Activated CD4-positive, alpha-beta T cell treated with anti-CD3 and anti-CD28 coated beads, Interleukin-2, amount 10 ng/mL, durations not matched to agents 7 days and 5 days (primary cell): ENCODE results near the gene TAF15. TPM values are rescaled to one million over a fixed set of nuclear protein-coding genes. Genes with fewer than 3 reads are reported as not detected.

Source experiments
- CTCF ChIA-PET: fragments of 350-600 bp; sonication (Branson Sonifier 250); formaldehyde crosslinking; loops from one replicate; lab custom pipeline; 2021; ENCODE audit warnings: antibody characterized with exemption; lab: Charles Lee
- POLR2A ChIA-PET: fragments of 350-600 bp; sonication (Branson Sonifier 250); formaldehyde crosslinking; loops from one replicate; lab custom pipeline; 2021; ENCODE audit warnings: antibody characterized with exemption; lab: Charles Lee
- DNase-seq: peaks from one replicate; pipeline ENCODE4 v3.0.0-alpha.2; 2020
- H3K27ac Mint-ChIP-seq: one replicate; pipeline ENCODE4 v1.8.0; 2021; ENCODE audit warnings: mild to moderate bottlenecking, moderate library complexity, mixed read lengths
- H3K27me3 Mint-ChIP-seq: one replicate; pipeline ENCODE4 v1.8.0; 2021; ENCODE audit warnings: mixed read lengths
- H3K36me3 Mint-ChIP-seq: one replicate; pipeline ENCODE4 v1.8.0; 2021; ENCODE audit warnings: low read depth, mixed read lengths
- H3K4me1 Mint-ChIP-seq: one replicate; pipeline ENCODE4 v1.8.0; 2021; ENCODE audit warnings: mixed read lengths
- H3K4me3 Mint-ChIP-seq: one replicate; pipeline ENCODE4 v1.8.0; 2021; ENCODE audit warnings: mild to moderate bottlenecking, moderate library complexity, mixed read lengths
- H3K9me3 Mint-ChIP-seq: one replicate; pipeline ENCODE4 v1.8.0; 2021; ENCODE audit warnings: mixed read lengths
- total RNA-seq, 2 experiments: library from RNA; stranded (reverse); gene quantifications; one replicate each; pipeline ENCODE4 v1.2.3, GENCODE V29; 2021

TAF15 gene
- total RNA-seq, 2 experiments from 2014 or later, result 274 to 311 TPM

GRCh38 chr17:35808240-35808961 is 883 bp upstream of the TAF15 start:
- ChIA-PET CTCF (interaction anchor here (0.6 to 3.1 kb wide), 31 partner anchors 9 to 760 kb away, joined by 3 to 44 read pairs (median 4); partner anchors contain the start of genes MMP28 and SLFN12L), POLR2A (interaction anchor here (1.0 to 2.6 kb wide), 2 partner anchors 45 to 222 kb away, joined by 3 to 21 read pairs; no protein-coding TSS in a partner anchor)
- H3K4me1 Mint-ChIP-seq, result peaks cover 53% of the 10 kb centered on the region
- H3K27ac Mint-ChIP-seq, result peak overlapping the region; percentile 96
- no peak for DNase-seq
- H3K36me3 Mint-ChIP-seq, result peaks cover 14% of the 10 kb centered on the region
- no peaks in the 10 kb centered on the region for H3K9me3 Mint-ChIP-seq
- H3K4me3 Mint-ChIP-seq, result peak overlapping the region; percentile 94
- H3K27me3 Mint-ChIP-seq, result no peaks in the 10 kb centered on the region

- peaks cover 58% of the 10 kb centered on the region for H3K4me1 Mint-ChIP-seq
Measured at GRCh38 chr17:35809855-35810461, 674 bp downstream of the TAF15 start.

DNA sequence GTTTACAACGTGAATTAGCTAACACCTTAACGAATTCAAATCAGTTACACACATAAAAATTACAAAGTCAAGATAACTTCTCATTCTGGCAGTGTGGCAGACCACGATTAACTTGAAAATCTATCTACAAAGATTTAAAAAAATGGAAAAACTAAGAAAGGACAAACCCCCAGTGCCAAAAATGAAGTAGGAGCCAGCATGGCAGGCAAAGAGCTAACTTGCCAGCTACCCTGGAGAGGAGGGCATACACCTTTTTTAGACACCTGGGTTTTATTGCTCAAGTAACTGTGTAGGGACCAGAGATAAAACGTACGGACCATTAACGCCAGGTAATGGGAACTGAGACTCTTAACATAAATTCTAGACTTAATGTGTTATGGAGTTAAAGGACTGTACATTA is 2.5 kb downstream of the TAF15 start:
- ChIA-PET CTCF (interaction anchor here (2.0 kb wide), 1 partner anchor 48 kb away, joined by 8 read pairs; no protein-coding TSS in a partner anchor), POLR2A (no interaction called here)
- peak overlapping the region; percentile 7 for H3K4me3 Mint-ChIP-seq
- no peak overlapping the region for H3K27ac Mint-ChIP-seq
- H3K27me3 Mint-ChIP-seq, result no peaks in the 10 kb centered on the region
- H3K9me3 Mint-ChIP-seq, result no peaks in the 10 kb centered on the region
- H3K4me1 Mint-ChIP-seq, result peaks cover 66% of the 10 kb centered on the region
- H3K36me3 Mint-ChIP-seq, result peaks cover 21% of the 10 kb centered on the region
- DNase-seq, result no peak

More at GRCh38 chr17:35809855-35810461, 674 bp downstream of the TAF15 start:
- POLR2A ChIA-PET, result interaction anchor here (0.6 to 2.6 kb wide), 2 partner anchors 46 to 275 kb away, joined by 3 to 21 read pairs; no protein-coding TSS in a partner anchor
- DNase-seq, result no peak
- Mint-ChIP-seq H3K27me3 (no peaks in the 10 kb centered on the region), H3K36me3 (peaks cover 18% of the 10 kb centered on the region), H3K4me3 (peak overlapping the region; percentile 94), H3K9me3 (no peaks in the 10 kb centered on the region), H3K27ac (peak overlapping the region; percentile 96)
- CTCF ChIA-PET, result interaction anchor here (1.0 to 3.1 kb wide), 10 partner anchors 10 to 267 kb away, joined by 3 to 44 read pairs (median 6); no protein-coding TSS in a partner anchor

DNA sequence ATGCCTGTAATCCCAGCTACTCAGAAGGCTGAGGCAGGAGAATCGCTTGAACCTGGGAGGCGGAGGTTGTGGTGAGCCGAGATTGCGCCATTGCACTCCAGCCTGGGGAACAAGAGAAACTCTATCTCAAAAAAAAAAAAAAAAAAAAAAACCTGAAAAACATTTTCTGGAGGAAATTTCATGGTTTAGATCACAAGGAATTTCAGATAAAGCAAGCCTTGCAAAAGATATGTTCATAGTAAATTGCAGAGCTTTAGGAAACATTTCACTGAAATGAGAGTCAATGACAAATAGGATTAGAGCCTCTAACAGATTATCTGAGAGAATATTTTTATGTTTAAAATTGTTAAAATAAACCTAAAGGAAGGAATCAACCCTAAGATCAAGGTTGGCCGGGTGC is 3.2 kb downstream of the TAF15 start:
- peaks cover 21% of the 10 kb centered on the region for H3K36me3 Mint-ChIP-seq
- H3K9me3 Mint-ChIP-seq, result no peaks in the 10 kb centered on the region
- no peaks in the 10 kb centered on the region for H3K27me3 Mint-ChIP-seq
- no peak overlapping the region for H3K4me3 Mint-ChIP-seq
- ChIA-PET CTCF (interaction anchor here (0.6 kb wide), 1 partner anchor 13 kb away, joined by 5 read pairs; no protein-coding TSS in a partner anchor), POLR2A (no interaction called here)
- peaks cover 64% of the 10 kb centered on the region for H3K4me1 Mint-ChIP-seq
- no peak overlapping the region for H3K27ac Mint-ChIP-seq
- no peak for DNase-seq

GRCh38 chr17:35816723-35817122 is 7.4 kb downstream of the TAF15 start:
- no peak overlapping the region for H3K27ac Mint-ChIP-seq
- no peak for DNase-seq
- ChIA-PET POLR2A (interaction anchor here (0.5 kb wide), 1 partner anchor 26 kb away, joined by 3 read pairs; no protein-coding TSS in a partner anchor), CTCF (interaction anchor here (0.6 to 2.3 kb wide), 7 partner anchors 8 to 263 kb away, joined by 3 to 11 read pairs (median 6); partner anchors contain the start of gene TAF15)
- no peaks in the 10 kb centered on the region for H3K27me3 Mint-ChIP-seq
- H3K4me1 Mint-ChIP-seq, result peaks cover 54% of the 10 kb centered on the region
- no peak overlapping the region for H3K4me3 Mint-ChIP-seq
- no peaks in the 10 kb centered on the region for H3K9me3 Mint-ChIP-seq
- peaks cover 31% of the 10 kb centered on the region for H3K36me3 Mint-ChIP-seq

GRCh38 chr17:35817196-35817595 is 7.9 kb downstream of the TAF15 start:
- Mint-ChIP-seq H3K27me3 (no peaks in the 10 kb centered on the region), H3K9me3 (no peaks in the 10 kb centered on the region), H3K4me1 (peaks cover 49% of the 10 kb centered on the region), H3K4me3 (no peak overlapping the region), H3K36me3 (peaks cover 32% of the 10 kb centered on the region), H3K27ac (no peak overlapping the region)
- no peak for DNase-seq
- CTCF ChIA-PET, result interaction anchor here (0.6 to 2.3 kb wide), 7 partner anchors 9 to 263 kb away, joined by 3 to 11 read pairs (median 6); partner anchors contain the start of gene TAF15
- POLR2A ChIA-PET, result interaction anchor here (0.5 kb wide), 1 partner anchor 25 kb away, joined by 3 read pairs; no protein-coding TSS in a partner anchor

GRCh38 chr17:35819455-35819854 is 10.2 kb downstream of the TAF15 start:
- peaks cover 43% of the 10 kb centered on the region for H3K36me3 Mint-ChIP-seq
- no peak overlapping the region for H3K4me3 Mint-ChIP-seq
- H3K4me1 Mint-ChIP-seq, result peaks cover 41% of the 10 kb centered on the region
- H3K27ac Mint-ChIP-seq, result no peak overlapping the region
- DNase-seq, result no peak
- no peaks in the 10 kb centered on the region for H3K9me3 Mint-ChIP-seq
- no peaks in the 10 kb centered on the region for H3K27me3 Mint-ChIP-seq
- ChIA-PET POLR2A (no interaction called here), CTCF (interaction anchor here (1.0 to 3.1 kb wide), 2 partner anchors 10 to 11 kb away, joined by 3 to 18 read pairs; partner anchors contain the start of gene TAF15)

GRCh38 chr17:35821308-35821707 is 12.0 kb downstream of the TAF15 start:
- H3K9me3 Mint-ChIP-seq, result no peaks in the 10 kb centered on the region
- H3K27ac Mint-ChIP-seq, result no peak overlapping the region
- H3K4me3 Mint-ChIP-seq, result no peak overlapping the region
- peaks cover 28% of the 10 kb centered on the region for H3K4me1 Mint-ChIP-seq
- ChIA-PET POLR2A (no interaction called here), CTCF (interaction anchor here (3.1 kb wide), 1 partner anchor 12 kb away, joined by 18 read pairs; the partner anchor contains the start of gene TAF15)
- H3K36me3 Mint-ChIP-seq, result peaks cover 56% of the 10 kb centered on the region
- H3K27me3 Mint-ChIP-seq, result no peaks in the 10 kb centered on the region
- DNase-seq, result no peak

DNA sequence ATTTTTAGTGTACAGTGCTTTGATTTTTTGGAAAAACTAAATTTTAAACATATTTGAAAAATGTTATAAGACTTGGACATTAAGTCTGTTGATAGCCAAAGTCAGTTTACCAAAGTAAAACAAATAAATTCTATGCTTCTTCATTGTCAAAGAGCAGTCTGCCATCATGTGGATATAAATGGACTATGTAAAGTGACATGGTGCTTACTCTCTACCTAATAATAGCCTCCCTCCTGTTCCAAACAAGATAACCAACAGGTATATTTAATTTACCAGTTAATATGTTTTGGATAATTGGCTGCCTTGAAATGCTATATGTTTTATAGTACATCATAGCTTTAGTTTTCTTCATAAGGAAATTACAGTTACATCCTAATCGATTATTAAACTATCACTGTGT is 15.9 kb downstream of the TAF15 start:
- CTCF ChIA-PET, result no interaction called here
- Mint-ChIP-seq H3K9me3 (no peaks in the 10 kb centered on the region), H3K4me1 (peaks cover 10% of the 10 kb centered on the region), H3K4me3 (no peak overlapping the region), H3K27me3 (no peaks in the 10 kb centered on the region), H3K36me3 (peaks cover 64% of the 10 kb centered on the region), H3K27ac (no peak overlapping the region)
- POLR2A ChIA-PET, result no interaction called here
- DNase-seq, result no peak

DNA sequence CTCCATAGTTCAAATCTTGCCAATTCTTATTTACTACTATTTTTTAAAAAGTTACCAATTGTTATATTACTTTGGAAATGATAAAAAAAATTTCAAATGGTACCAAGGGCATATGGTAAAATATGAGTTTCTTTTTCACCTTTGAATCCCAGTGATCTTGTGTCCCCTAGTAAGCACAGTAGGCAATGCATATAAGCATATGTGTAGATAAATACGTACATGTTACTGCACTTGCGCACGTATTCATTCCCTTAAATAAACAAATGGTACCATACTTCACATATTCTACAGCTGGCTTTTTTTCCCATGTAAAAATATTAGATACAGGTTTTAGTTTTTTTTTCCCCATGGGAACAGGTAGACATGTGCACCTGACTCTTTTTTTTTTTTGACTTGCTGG is 31.8 kb downstream of the TAF15 start:
- ChIA-PET CTCF (interaction anchor here (0.6 to 2.4 kb wide), 5 partner anchors 11 to 843 kb away, joined by 3 to 8 read pairs (median 3); partner anchors contain the start of gene TAF15), POLR2A (no interaction called here)

DNA sequence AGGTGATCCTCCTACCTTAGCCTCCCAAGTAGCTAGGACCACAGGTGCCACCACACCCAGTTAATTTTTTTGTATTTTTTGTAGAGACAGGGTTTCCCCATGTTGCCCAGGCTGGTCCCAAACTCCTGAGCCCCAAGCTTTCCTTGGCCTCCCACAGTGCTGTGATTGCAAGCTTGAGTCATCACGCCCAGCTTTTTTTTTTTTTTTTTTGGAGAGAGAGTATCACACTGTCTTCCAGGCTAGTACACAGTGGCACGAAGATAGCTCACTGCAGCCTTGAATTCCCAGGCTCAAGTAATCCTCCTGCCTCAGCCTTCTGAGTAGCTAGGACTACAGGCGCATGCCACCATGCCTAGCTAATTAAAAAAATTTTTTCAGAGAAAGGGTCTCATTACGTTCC is 32.2 kb downstream of the TAF15 start:
- Mint-ChIP-seq H3K9me3 (no peaks in the 10 kb centered on the region), H3K4me1 (peaks cover 8% of the 10 kb centered on the region), H3K4me3 (no peak overlapping the region), H3K27me3 (no peaks in the 10 kb centered on the region), H3K36me3 (peaks cover 54% of the 10 kb centered on the region), H3K27ac (no peak overlapping the region)
- POLR2A ChIA-PET, result no interaction called here
- no peak for DNase-seq
- CTCF ChIA-PET, result interaction anchor here (0.6 to 2.4 kb wide), 8 partner anchors 11 to 843 kb away, joined by 3 to 8 read pairs (median 3); partner anchors contain the start of gene TAF15

More for the DNA sequence above, 31.8 kb downstream of the TAF15 start:
- no peaks in the 10 kb centered on the region for H3K27me3 Mint-ChIP-seq
- no peaks in the 10 kb centered on the region for H3K9me3 Mint-ChIP-seq
- peaks cover 55% of the 10 kb centered on the region for H3K36me3 Mint-ChIP-seq
- no peak overlapping the region for H3K4me3 Mint-ChIP-seq
- no peak overlapping the region for H3K27ac Mint-ChIP-seq
- H3K4me1 Mint-ChIP-seq, result peaks cover 8% of the 10 kb centered on the region
- DNase-seq, result no peak

DNA sequence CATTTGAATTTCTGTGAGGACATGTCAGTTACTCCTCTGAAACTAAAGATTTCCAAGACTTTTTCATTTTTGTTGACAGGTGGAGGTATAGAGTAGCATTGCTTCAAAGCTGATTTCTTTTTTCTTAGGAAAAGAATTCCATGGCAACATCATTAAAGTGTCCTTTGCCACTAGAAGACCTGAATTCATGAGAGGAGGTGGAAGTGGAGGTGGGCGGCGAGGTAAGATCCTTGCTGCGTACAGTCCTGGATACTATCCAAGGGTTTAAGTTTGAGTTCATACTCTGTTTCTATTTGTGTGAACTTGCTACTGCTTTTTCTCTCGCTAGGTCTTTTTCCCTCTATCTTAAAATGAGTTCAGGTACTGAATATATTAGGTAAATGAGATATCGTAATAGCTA is 33.0 kb downstream of the TAF15 start:
- Mint-ChIP-seq H3K4me3 (no peak overlapping the region), H3K27me3 (no peaks in the 10 kb centered on the region), H3K4me1 (peaks cover 8% of the 10 kb centered on the region), H3K27ac (peak overlapping the region; percentile 58), H3K9me3 (no peaks in the 10 kb centered on the region), H3K36me3 (peaks cover 53% of the 10 kb centered on the region)
- ChIA-PET CTCF (interaction anchor here (0.6 to 2.4 kb wide), 7 partner anchors 14 to 1504 kb away, joined by 3 to 8 read pairs (median 3); partner anchors contain the start of gene TAF15), POLR2A (interaction anchor here (0.6 kb wide), 1 partner anchor 25 kb away, joined by 3 read pairs; no protein-coding TSS in a partner anchor)
- DNase-seq, result no peak
